Measurements from ENCODE around the gene NRG3. TPM values are rescaled to one million over a fixed set of nuclear protein-coding genes. Genes with fewer than 3 reads are reported as not detected.
"Not testable (repeated sequence)": the region's sequence is repeated elsewhere in the genome, so short reads cannot be mapped to it uniquely, and the experiment has no call there.

The NRG3 gene
- total and polyA plus RNA-seq, 2 donors (not counting 1 experiment from before 2014, with no cell fraction given), result not detected

DNA sequence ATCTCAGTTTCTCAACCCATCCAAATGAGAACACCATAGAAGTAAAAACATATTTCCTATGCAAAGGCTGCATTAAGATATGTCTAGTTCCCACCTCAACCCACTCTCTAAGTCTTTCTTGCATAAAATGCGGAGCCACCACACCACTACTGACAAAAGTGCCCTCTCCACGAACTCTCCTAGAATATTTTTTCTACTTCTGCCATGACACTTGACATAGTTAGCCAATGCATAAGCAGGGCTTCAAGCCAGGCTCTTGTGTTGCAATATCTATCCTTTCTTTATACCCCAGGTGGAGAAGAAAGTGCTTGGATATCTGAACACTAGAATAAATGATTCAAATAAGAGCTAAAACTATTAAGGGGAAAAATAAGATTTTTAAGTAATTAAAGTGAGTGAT lies 465.2 kb downstream of the NRG3 start:
- H3K27ac ChIP-seq (ENCODE audit: insufficient read depth, low read length), result no peak overlapping the region
- no peak overlapping the region for H3K9ac ChIP-seq (ENCODE audit: insufficient read depth, low read length)
- no peak for TF ChIP-seq EZH2 (IDR thresholded peaks at IDR 0.05; ENCODE audit: low read length, missing control alignments)
- no peak overlapping the region for H3K4me3 ChIP-seq (replicated peaks in 1 of 4; ENCODE audit: control extremely low read depth in 1 of 4, insufficient read depth in 1 of 4, low read depth in 3 of 4, low read length in 4 of 4)
- H4K20me1 ChIP-seq (ENCODE audit: control insufficient read depth, extremely low read depth, insufficient read depth, low read length), result no peaks in the 10 kb centered on the region
- H3K9me3 ChIP-seq (ENCODE audit: control insufficient read depth, insufficient read depth, low read depth, low read length), result no peaks in the 10 kb centered on the region
- no peaks in the 10 kb centered on the region for H3K79me2 ChIP-seq (ENCODE audit: control insufficient read depth, insufficient read depth, low read length)
- no peak for DNase-seq (ENCODE audit: low read depth in 2 of 2)
- H3K4me2 ChIP-seq (ENCODE audit: extremely low read depth, insufficient read depth, low read length), result no peak overlapping the region
- H3K27me3 ChIP-seq (ENCODE audit: control insufficient read depth, insufficient read depth, low read length), result no peaks in the 10 kb centered on the region
- no peak overlapping the region for H2AFZ ChIP-seq (ENCODE audit: low read length)
- H3K4me1 ChIP-seq (ENCODE audit: control insufficient read depth, extremely low read depth, insufficient read depth, low read length), result no peaks in the 10 kb centered on the region
- H3K36me3 ChIP-seq (ENCODE audit: control insufficient read depth, insufficient read depth, low read length), result no peaks in the 10 kb centered on the region

DNA sequence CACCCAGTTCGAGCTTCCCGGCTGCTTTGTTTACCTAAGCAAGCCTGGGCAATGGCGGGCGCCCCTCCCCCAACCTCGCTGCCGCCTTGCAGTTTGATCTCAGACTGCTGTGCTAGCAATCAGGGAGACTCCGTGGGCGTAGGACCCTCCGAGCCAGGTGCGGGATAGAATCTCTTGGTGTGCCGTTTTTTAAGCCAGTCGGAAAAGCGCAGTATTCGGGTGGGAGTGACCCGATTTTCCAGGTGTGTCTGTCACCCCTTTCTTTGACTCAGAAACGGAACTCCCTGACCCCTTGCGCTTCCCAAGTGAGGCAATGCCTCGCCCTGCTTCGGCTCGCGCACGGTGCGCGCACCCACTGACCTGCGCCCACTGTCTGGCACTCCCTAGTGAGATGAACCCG lies 474.6 kb downstream of the NRG3 start:
- H2AFZ ChIP-seq (ENCODE audit: low read length); H3K4me3 ChIP-seq (replicated peaks in 1 of 4; ENCODE audit: control extremely low read depth in 1 of 4, insufficient read depth in 1 of 4, low read depth in 3 of 4, low read length in 4 of 4); H3K4me2 ChIP-seq (ENCODE audit: extremely low read depth, insufficient read depth, low read length); H3K9me3 ChIP-seq (ENCODE audit: control insufficient read depth, insufficient read depth, low read depth, low read length); H3K4me1 ChIP-seq (ENCODE audit: control insufficient read depth, extremely low read depth, insufficient read depth, low read length); H3K27me3 ChIP-seq (ENCODE audit: control insufficient read depth, insufficient read depth, low read length); H3K79me2 ChIP-seq (ENCODE audit: control insufficient read depth, insufficient read depth, low read length); H3K27ac ChIP-seq (ENCODE audit: insufficient read depth, low read length); H3K36me3 ChIP-seq (ENCODE audit: control insufficient read depth, insufficient read depth, low read length); H3K9ac ChIP-seq (ENCODE audit: insufficient read depth, low read length); DNase-seq (ENCODE audit: low read depth in 2 of 2); H4K20me1 ChIP-seq (ENCODE audit: control insufficient read depth, extremely low read depth, insufficient read depth, low read length): not testable (repeated sequence)

GRCh38 chr10:82353381-82353780 lies 478.4 kb downstream of the NRG3 start:
- no peaks in the 10 kb centered on the region for H3K36me3 ChIP-seq (ENCODE audit: control insufficient read depth, insufficient read depth, low read length)
- H3K9ac ChIP-seq (ENCODE audit: insufficient read depth, low read length), result no peak overlapping the region
- no peaks in the 10 kb centered on the region for H3K27me3 ChIP-seq (ENCODE audit: control insufficient read depth, insufficient read depth, low read length)
- no peaks in the 10 kb centered on the region for H4K20me1 ChIP-seq (ENCODE audit: control insufficient read depth, extremely low read depth, insufficient read depth, low read length)
- DNase-seq (ENCODE audit: low read depth in 2 of 2), result no peak
- H2AFZ ChIP-seq (ENCODE audit: low read length), result no peak overlapping the region
- H3K4me3 ChIP-seq (replicated peaks in 1 of 4; ENCODE audit: control extremely low read depth in 1 of 4, insufficient read depth in 1 of 4, low read depth in 3 of 4, low read length in 4 of 4), result no peak overlapping the region
- no peaks in the 10 kb centered on the region for H3K79me2 ChIP-seq (ENCODE audit: control insufficient read depth, insufficient read depth, low read length)
- no peak for TF ChIP-seq EZH2 (IDR thresholded peaks at IDR 0.05; ENCODE audit: low read length, missing control alignments)
- TF ChIP-seq, protein P1, sequence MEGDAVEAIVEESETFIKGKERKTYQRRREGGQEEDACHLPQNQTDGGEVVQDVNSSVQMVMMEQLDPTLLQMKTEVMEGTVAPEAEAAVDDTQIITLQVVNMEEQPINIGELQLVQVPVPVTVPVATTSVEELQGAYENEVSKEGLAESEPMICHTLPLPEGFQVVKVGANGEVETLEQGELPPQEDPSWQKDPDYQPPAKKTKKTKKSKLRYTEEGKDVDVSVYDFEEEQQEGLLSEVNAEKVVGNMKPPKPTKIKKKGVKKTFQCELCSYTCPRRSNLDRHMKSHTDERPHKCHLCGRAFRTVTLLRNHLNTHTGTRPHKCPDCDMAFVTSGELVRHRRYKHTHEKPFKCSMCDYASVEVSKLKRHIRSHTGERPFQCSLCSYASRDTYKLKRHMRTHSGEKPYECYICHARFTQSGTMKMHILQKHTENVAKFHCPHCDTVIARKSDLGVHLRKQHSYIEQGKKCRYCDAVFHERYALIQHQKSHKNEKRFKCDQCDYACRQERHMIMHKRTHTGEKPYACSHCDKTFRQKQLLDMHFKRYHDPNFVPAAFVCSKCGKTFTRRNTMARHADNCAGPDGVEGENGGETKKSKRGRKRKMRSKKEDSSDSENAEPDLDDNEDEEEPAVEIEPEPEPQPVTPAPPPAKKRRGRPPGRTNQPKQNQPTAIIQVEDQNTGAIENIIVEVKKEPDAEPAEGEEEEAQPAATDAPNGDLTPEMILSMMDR (conservative IDR thresholded peaks at IDR 0.05 in 1 of 2, IDR thresholded peaks at IDR 0.05 in 1 of 2; ENCODE audit: low read depth in 1 of 2, low read length in 2 of 2), result no peak
- peaks cover 1% of the 10 kb centered on the region for H3K4me1 ChIP-seq (ENCODE audit: control insufficient read depth, extremely low read depth, insufficient read depth, low read length)
- no peak overlapping the region for H3K27ac ChIP-seq (ENCODE audit: insufficient read depth, low read length)
- H3K4me2 ChIP-seq (ENCODE audit: extremely low read depth, insufficient read depth, low read length), result no peak overlapping the region
- H3K9me3 ChIP-seq (ENCODE audit: control insufficient read depth, insufficient read depth, low read depth, low read length), result no peaks in the 10 kb centered on the region

- TF ChIP-seq EZH2 (IDR thresholded peaks at IDR 0.05; ENCODE audit: low read length, missing control alignments), result no peak
- TF ChIP-seq, protein P1 (conservative IDR thresholded peaks at IDR 0.05 in 1 of 2, IDR thresholded peaks at IDR 0.05 in 1 of 2; ENCODE audit: low read depth in 1 of 2, low read length in 2 of 2), result no peak
- H3K27ac ChIP-seq (ENCODE audit: insufficient read depth, low read length), result peak overlapping the region; percentile 66
- H2AFZ ChIP-seq (ENCODE audit: low read length), result peak overlapping the region; percentile 98
- H3K27me3 ChIP-seq (ENCODE audit: control insufficient read depth, insufficient read depth, low read length), result no peaks in the 10 kb centered on the region
- H3K9ac ChIP-seq (ENCODE audit: insufficient read depth, low read length), result peak overlapping the region; percentile 2
- H3K9me3 ChIP-seq (ENCODE audit: control insufficient read depth, insufficient read depth, low read depth, low read length), result no peaks in the 10 kb centered on the region
- no peaks in the 10 kb centered on the region for H4K20me1 ChIP-seq (ENCODE audit: control insufficient read depth, extremely low read depth, insufficient read depth, low read length)
- no peaks in the 10 kb centered on the region for H3K36me3 ChIP-seq (ENCODE audit: control insufficient read depth, insufficient read depth, low read length)
- peaks cover 4% of the 10 kb centered on the region for H3K4me1 ChIP-seq (ENCODE audit: control insufficient read depth, extremely low read depth, insufficient read depth, low read length)
- H3K4me3 ChIP-seq (replicated peaks in 1 of 4; ENCODE audit: control extremely low read depth in 1 of 4, insufficient read depth in 1 of 4, low read depth in 3 of 4, low read length in 4 of 4), result peak overlapping the region in 3 of 4 experiments; percentile 7 to 18 (median 8)
- H3K4me2 ChIP-seq (ENCODE audit: extremely low read depth, insufficient read depth, low read length), result peak overlapping the region; percentile 48
- no peaks in the 10 kb centered on the region for H3K79me2 ChIP-seq (ENCODE audit: control insufficient read depth, insufficient read depth, low read length)
- peak; percentile 20 to 48 for DNase-seq (ENCODE audit: low read depth in 2 of 2)
Measured at GRCh38 chr10:82358486-82359099, 483.6 kb downstream of the NRG3 start.

All from fibroblast of lung (primary cell).